K562 (cell line): ENCODE data around the gene EGLN1.

ENCODE experiments used
- ATF1 ChIP-seq, 2 experiments: fragments of 450-650 bp in 1 of 2; IDR thresholded peaks; 2 replicates each; pipeline ENCODE4 v1.6.1; 2016; ENCODE audit warnings: missing compliant biosample characterization in 1 of 2, missing genetic modification characterization in 1 of 2
- SP1 ChIP-seq: sonication (generic); formaldehyde crosslinking; IDR thresholded peaks from 2 replicates; pipeline ENCODE4 v1.8.1; 2022; ENCODE audit warnings: mild to moderate bottlenecking, missing genetic modification reagents
- TAF1 ChIP-seq: IDR thresholded peaks from 2 replicates; pipeline ENCODE4 v1.6.1; 2011; ENCODE audit warnings: mild to moderate bottlenecking, low read length, moderate library complexity; ENCODE audit not compliant: insufficient read depth, control insufficient read depth, severe bottlenecking; ENCODE audit errors: extremely low read depth

DNA sequence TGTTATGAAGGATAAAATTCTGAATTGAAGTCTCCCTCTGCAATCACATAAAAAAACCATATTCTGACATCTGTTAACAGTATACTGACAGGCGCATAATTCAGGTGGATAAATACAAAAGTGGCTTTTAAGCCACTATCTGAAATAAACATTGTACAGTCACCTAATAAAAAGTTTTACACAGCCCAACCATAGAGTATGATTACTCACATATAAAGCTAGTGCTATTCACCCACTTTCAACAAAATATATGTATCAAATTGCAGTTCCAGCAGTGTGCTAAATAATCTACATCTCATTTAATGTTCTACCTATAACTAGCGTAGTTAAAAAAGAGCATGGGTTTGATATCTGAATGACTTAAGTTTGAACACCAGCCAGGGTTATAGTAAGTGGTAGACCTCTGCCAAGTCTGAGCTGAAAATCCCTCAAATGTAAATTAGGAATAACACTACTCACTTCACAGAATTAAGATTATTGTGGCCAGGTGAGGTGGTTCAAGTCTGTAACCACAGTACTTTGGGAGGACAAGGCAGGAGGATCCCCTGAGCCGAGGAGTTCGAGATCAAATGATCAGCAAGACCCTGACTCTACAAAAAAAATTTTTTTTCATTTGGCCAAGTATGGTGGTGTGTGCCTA is 3.9 kb downstream of the EGLN1 start:
- TF ChIP-seq TAF1 (no peak), SP1 (CRISPR knock-in tag) (no peak), ATF1 (CRISPR knock-in tag; IDR thresholded peaks at IDR 0.05) (no peak), ATF1 (tag; IDR thresholded peaks at IDR 0.05) (no peak)
